Stimulated activated CD8-positive, alpha-beta memory T cell treated with anti-CD3 and anti-CD28 coated beads, Interleukin-4, amount 100 ng/mL, for 48 hours (primary cell): Measurements from ENCODE around the gene NFIA.

Experiments
- DNase-seq: peaks from one replicate; pipeline ENCODE4 v3.0.0-alpha.2; 2020

NFIA gene

GRCh38 chr1:61160526-61160925, 78.2 kb downstream of the NFIA start:
- no peak for DNase-seq

- DNase-seq = no peak
Observed at GRCh38 chr1:61162520-61163258, 80.3 kb downstream of the NFIA start.

- DNase-seq = no peak
Observed at GRCh38 chr1:61163355-61163754, 81.0 kb downstream of the NFIA start.

GRCh38 chr1:61165402-61165801, 83.0 kb downstream of the NFIA start:
- DNase-seq = no peak

GRCh38 chr1:61167309-61167708, 84.9 kb downstream of the NFIA start:
- no peak for DNase-seq

GRCh38 chr1:61169045-61169444, 86.7 kb downstream of the NFIA start:
- DNase-seq = no peak

- DNase-seq = no peak
Observed at GRCh38 chr1:61169634-61170033, 87.3 kb downstream of the NFIA start.

- DNase-seq = no peak
Observed at GRCh38 chr1:61170328-61171238, 88.2 kb downstream of the NFIA start.

- DNase-seq = no peak
Observed at GRCh38 chr1:61171346-61171745, 89.0 kb downstream of the NFIA start.

- DNase-seq = no peak
Observed at GRCh38 chr1:61171974-61172373, 89.6 kb downstream of the NFIA start.

- DNase-seq = no peak
Observed at GRCh38 chr1:61173118-61173517, 90.8 kb downstream of the NFIA start.

GRCh38 chr1:61174060-61174795, 91.9 kb downstream of the NFIA start:
- DNase-seq = no peak

GRCh38 chr1:61175976-61176375, 93.6 kb downstream of the NFIA start:
- no peak for DNase-seq

GRCh38 chr1:61181067-61182038, 99.0 kb downstream of the NFIA start:
- no peak for DNase-seq

- DNase-seq = no peak
Observed at GRCh38 chr1:61182049-61182448, 99.7 kb downstream of the NFIA start.

- no peak for DNase-seq
Observed at GRCh38 chr1:61182480-61182879, 100.1 kb downstream of the NFIA start.

GRCh38 chr1:61183471-61184039, 101.2 kb downstream of the NFIA start:
- DNase-seq = no peak

GRCh38 chr1:61184040-61184713, 101.8 kb downstream of the NFIA start:
- DNase-seq = no peak

- DNase-seq = no peak
Observed at GRCh38 chr1:61184714-61185106, 102.3 kb downstream of the NFIA start.

GRCh38 chr1:61186753-61187152, 104.4 kb downstream of the NFIA start:
- no peak for DNase-seq
